Kidney tubule cell (primary cell): ENCODE data around the gene MN1.

Experiments
- DNase-seq: peaks from one replicate; pipeline ENCODE4 v3.0.0-alpha.2; 2018; ENCODE audit warnings: low spot score

Gene MN1

DNA sequence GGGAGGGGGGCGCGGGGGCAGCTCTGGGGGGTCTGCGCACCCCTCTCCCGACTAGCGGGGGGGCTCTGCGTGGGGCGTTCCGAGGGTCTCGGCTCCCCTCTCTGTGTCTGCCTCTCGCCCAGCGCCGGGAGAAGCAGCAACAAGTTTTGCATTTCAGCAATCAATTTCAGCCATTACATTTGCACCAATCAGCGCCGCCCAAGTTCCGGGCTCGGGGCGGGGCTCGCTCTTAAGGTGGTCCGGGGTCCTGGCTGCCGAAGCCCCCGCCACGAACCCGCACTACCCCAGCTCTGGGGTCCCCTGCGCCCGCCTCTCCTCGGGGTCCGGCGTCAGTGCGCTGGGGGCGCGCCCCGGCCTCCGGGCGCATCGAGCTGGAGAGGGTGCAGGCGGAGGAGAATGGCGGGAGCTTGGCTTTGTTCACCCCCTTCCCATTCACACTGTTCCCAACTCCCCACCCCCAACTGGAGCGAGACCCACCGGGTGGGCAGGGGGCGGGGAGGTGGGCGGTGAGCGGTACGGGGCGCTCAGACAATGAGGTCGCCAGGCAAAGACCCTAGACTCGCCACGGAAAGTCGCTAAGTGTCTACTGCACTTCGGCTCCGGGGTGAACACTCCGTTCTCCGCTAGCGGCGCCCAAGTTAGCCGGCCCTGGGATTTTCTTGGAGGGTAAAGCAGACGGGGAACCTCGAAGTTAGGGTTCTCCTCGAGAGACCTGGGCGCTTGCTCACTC is at the start of gene MN1:
MN1 (minus strand) TSS at position 141 of the 730 bp plus-strand sequence. CDS start 1,213 bp downstream, outside the sequence.
- peak; percentile 35 for DNase-seq

DNA sequence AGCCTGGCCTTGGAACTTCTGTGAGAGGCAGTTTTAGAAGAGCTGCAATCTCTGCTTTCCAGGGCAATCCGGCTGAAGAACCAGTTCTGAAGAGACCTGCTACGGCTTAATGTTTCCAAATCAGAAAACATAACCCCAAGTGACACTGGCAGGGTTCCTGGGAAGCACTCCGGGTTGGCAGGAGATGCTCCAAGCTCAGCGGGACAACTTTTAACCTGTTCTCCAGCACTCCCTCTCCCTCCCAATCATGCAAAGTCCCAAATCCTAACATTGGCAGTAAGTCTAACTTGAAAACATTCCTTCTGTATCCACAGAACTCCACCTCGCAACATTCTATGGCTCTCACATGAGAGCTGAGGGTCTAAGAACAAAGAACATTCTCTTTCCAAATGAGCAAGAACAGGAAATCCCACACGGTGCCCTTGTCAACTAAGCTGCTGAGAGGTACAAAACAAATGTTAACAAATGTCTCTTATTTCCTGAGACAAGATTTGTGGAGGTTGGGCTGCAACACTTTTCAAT is 48.5 kb upstream of the MN1 start:
- DNase-seq, result no peak

DNA sequence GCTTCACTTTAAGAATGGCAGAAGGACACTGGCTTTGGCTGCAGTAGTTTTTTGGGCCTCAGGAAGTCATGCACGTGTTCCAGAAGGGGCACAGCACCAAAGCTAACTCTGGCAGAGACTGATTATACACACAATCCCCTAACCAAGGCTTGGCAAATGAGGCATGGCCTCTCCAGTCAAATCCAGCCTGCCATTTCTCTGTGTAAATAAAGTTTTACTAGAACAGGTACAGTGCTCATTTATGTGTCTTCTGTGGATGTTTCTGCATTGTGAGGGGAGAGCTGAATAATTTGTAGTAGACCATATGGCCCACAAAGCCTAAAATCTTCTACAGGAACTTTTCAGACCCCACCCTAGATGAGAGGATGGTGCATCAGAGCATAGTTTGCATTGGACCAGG is 46.4 kb upstream of the MN1 start:
- no peak for DNase-seq

DNA sequence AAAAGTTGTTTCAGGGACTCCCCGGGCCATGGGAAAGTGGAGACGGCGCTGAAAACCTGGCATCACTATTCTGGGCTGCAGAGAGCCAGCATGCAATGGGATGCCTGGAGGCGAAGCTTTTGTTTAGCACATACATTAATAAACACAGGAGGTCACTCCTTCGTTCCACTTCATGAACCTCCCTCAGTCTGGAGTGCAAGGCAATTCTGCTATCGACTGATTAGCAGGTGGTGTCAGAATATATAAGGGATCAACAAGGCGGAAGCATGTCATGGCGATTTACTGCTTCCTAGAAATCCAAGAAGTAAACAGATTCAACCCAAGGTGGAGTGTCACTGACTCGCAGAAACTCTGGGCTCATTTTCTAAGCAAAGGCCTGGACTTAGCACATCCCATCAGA is 45.4 kb upstream of the MN1 start:
- no peak for DNase-seq

DNA sequence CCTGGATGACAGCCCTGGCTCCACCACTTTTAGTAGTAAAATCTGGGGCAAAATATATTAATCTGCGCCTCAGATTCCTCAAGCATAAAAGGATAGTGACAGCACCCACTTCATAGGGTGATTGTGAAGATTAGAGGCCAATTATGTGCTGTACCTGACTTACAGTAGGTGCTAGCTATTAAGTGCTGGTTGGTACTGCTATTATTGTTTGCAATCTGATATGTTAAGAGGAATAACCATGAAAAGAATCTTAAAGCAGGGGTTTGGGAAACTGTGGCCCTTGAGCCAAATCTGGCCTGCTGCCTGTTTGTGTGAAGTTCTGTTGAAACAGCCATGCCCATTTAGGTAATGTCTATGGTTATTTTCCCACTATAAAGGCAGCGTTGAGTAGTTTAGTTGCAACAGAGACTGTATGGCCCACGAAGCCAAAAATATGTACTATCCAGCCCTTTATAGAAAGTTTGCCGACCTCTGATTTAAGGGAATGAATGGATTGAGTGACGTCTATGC is 44.7 kb upstream of the MN1 start:
- DNase-seq, result no peak

DNA sequence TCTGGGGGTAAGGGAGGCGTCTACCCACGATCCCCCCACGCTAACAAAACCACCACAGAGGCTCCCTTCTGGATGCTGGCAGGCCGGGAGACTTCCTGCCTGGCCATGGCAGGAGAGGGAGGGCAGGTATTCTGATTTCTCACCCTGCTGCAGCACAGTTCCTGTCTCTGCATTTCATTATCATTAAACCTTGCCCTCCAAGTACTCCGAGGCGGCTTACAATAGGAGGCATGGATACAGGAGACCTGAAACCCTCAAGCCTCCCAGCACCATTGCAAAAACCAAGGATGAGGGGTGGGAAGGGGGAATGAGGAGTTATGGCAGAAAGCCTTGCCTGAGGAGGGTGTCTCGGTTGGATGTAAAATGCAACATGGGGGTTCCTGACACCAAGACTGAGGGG is 44.1 kb upstream of the MN1 start:
- DNase-seq, result no peak

DNA sequence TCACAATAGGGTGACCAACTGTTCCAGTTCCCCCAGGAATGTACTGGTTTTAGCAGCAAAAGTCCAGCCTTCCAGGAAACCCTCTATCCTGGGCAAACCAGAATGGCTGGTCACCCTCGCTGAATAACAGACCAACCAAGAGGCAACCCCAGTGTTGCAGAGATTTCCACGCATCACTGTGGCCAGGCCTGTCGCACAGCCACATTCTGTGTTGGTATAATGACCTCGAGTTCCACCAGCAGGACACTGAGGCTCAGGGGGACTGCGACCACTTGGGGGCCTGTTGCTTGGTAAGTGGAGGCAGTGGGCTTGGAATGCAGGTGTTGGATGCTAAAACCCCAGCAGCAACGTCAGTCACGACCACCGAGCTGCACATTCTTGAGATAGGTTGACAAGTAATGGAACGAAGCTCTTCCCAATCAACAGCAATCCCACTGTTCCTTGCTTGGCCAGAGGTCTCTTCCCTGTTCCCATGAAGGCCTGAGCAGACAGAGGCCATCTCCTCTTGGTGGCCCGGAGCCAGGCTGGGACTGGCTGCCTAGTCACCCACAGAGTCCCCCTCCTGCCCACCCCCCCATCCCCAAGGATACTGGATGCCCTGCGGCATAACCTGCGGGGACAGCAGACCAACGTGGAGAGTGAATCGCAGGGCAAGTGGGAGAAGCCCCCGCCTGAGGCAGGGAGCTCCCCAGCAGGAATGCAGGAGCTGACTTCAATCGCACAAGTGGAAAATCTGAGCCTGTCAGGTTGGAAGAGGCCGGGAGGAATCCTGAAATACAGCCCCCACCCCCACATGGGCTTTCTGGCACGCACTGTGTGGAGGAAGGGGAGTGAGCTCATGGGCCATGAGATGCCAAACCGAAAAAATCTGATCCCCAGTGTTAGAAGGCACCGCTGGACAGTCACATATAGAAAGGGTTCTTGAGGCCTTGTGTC is 43.4 kb upstream of the MN1 start:
- DNase-seq, result no peak

DNA sequence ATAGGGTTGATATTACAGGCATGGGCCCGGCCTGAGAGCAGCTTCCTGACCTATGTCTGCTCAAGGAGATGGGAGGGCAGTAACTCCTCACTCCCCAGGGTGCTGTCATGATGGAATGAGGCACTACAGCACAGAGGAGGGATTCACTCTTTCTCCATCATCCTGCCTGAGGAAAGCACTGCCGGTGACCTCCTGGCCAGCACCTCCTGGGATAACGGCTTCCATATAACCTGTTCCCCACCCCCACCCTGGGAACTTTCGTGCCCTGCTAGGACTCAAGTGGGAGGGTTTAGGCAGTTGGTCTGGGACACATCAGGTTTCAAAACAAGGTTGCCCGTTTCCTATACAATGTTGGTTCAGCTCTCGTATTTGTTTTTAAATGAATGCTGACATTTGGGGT is 42.7 kb upstream of the MN1 start:
- DNase-seq, result no peak

DNA sequence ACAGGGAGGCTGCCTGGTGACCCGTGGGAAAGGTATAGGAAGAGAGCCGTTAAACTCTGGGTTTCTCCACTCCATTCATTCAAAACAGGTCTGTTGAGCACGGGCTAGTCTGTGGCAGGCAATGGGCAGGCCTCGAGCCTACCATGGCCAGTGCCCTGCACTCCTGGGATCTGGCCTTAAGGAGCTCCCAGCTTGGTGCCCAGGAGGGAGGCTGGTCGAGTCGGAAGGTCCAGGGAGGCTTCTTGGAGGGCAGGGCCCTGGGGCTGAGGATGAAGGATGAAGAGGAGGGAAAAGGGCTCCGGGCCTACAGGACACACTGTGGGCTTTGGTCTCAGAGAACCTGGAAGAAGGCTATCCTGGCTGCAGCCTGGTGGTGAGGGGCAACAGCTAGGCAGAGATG is 41.9 kb upstream of the MN1 start:
- DNase-seq, result no peak

DNA sequence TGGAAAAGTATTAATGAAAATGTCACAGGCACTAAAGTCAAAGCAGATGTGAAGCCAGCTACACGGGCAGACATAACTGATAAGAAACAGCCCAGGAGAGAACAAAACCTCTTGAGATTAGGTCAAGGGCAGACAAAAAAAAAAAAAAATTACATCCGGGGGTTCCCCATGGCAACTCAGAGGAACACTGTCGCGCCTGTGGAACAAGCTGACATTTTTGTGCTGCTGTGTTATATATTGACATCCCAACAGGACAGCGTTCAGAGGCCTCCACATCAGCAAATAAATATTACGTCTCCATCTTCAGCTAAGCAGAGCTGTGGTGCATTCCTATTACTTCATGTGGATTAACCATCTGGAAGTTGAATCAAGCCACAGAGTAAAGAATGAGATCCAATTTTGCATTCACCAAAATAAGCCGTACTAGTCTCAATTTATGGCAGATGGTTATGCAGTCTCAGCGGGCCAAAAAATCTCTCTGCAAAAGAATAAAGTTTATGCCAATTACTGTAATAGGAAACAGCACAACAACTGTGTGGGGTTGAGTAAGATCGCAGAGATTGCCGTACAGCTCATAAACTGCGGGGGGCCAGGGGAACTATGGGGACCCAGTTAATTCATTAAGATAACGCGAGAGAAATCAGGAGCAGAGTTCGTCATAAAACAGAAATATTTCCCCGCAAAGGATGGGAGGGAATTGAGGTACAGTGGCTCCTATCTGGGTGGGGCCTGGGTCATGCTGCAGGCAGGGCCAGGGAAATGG is 41.3 kb upstream of the MN1 start:
- no peak for DNase-seq

DNA sequence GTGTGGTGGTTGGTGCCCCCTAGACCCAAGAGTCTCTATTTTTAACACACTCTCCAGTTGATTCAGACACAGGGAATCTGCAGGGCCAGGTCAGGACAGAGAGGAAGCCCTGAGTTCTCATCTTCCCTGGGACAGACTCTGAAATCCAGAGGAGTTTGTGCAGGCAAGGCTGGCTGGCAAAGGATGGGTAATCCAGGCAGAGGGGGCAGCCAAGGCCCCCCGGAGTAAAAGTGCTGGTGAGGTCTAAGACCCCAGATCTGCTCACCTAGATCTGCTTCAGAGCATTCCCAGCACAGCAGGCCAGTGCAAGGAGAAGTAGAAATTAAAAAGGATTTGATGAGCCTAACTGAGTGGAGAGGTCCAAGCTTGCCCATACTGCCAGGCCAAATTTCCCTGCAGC is 40.6 kb upstream of the MN1 start:
- DNase-seq, result no peak

DNA sequence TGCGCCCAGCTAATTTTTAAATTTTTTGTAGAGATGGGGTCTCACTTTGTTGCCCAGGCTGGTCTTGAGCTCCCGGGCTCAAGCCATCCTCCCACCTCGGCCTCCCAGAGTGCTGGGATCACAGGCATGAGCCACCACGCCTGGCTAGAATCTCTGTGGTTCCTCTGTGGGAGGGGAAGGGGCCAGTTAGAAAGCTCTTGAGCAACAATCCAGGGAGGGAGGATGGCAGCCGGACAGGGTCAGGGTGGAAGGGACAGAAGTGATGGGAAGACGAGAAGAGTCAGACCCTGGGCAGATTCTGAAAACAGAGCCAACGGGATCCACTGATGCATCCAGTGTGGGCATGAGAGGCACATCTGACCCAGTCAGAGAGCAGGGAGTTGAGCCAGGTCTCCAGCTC is 38.9 kb upstream of the MN1 start:
- DNase-seq, result no peak

DNA sequence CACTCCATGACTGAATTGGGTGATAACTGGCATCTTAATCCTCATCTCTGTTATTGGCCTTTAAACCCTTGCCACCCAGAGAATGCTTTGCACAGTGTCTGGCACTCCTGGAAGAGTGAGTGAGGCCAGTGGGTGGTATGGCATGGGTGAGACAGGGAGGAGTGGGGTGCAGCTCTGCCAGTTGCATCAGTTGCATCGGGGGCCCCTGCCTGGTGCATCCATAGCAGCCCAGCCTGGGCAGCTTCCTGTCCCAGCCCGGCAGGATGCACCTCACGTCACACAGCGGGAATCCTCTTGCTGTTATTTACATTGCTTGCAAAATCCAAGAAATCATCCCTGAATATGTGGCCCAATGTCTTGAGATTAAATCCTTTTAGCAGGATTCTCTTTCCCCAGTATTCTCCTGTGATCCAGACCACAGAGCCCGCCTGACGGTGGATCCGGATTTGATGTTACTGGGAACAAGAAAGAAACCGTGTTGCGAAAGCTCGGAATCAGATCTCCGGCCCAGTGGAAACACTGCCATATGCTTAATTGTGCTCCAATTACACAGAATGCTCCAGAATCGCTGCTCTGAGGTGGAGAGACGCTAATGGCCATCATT is 37.6 kb upstream of the MN1 start:
- DNase-seq, result no peak

DNA sequence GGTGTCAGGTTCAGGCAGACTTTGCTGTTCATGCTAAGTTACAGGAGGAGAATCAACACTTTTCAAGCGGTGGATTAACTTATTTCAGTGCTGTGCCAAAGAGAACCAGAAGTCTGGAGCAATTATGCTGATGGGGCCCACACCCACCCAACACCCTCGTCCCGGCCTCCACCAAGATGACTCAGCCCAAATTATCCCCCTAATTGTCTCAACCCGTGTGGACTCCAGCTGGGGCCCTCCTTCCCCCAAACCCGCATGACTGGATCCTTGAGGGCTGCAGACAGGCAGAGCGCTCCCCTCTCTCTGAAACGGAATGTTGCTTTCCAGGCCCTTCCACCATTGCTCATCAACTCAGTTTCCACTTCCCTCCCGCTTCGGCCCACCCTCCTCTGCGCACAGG is 34.6 kb upstream of the MN1 start:
- no peak for DNase-seq

DNA sequence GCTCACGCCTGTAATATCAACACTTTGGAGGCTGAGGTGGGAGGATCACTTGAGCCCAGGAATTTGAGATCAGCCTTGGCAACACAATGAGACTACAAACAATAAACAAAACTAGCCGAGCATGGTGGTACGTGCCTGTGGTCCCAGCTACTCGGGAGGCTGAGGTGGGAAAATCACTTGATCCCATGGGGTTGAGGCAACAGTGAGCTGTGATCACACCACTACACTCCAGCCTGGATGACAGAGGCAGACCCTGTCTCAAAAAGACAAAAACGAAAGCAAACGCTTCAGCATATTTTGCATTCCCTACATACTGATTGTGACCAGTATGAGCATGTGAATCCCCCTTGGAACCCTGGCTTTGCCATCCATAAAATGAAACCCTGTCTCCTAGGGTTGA is 33.9 kb upstream of the MN1 start:
- peak; percentile 2 for DNase-seq

DNA sequence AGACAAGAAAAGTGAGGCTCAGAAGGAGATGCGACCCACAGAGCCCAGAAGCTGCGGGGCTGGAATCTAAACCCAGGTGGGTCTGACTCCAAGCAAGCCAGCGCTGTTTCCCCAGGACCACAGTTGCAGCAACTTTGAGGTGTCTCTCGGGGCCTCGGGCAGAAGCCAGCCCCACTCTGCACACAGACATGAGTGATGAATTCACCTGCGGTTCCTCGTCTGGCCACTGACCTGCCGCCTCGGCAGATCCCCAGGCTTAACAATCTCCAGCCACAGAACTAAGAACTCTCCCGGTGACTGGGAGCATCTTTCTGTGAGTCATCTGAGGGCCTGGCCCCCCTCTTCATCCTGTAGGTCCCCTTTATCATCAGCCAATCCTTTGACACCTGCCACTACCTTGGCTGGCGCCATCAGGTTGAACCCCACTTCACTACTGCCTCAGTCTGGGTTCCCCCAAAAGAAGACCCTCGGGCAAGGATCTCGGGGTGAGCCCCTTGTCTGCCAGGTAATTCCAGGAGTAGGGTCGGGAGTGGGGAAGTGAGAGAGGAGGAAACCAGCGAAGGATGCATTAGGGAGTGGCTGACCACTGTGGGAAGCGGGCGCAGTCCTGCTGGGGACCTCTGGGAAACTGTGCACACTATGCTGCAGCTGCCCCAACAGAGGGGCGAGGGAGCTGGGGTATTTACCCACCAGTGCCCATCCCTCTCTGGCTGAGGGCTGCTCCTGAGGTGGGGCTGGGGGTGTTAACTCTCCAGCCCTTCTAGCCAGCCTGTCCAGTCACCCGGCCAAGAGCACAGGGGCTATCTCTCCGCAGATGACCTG is 33.0 kb upstream of the MN1 start:
- DNase-seq, result no peak

DNA sequence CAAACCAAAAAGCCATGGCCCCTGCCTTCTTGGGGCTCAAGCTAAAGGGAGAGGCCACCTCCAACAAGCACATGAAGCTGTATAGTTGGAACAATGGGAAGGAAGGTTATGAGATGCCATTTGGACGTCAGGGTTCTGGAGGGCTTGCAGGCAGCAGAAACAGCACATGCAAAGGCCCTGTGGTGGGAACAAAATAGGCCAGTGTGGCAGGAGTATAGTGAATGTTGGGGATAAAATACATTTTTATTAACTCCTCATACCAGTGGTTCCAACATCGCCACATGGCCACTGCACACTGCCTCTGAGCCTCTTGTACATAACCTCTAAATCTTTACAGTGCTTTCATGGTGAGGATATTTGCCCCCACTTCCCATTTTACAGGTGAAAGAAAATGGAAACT is 32.2 kb upstream of the MN1 start:
- no peak for DNase-seq

DNA sequence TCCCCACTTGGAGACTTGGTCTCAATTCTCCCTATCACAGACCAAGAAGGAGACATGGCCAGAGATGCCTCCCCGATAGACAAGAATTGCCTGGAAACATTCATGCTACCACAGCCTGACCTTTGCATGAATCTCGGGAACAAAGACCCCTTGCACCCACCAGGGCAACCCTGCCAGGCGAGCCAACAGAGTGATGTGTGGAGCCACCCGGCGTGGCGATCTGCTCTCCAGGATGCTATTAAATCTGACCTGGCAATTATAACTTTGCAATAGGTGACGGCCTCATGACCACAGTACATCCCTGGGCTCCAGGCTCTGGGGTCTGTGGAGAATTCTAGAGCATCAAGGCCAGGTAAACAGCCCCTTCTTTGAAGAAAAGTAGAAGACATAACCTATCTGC is 31.1 kb upstream of the MN1 start:
- DNase-seq, result no peak

DNA sequence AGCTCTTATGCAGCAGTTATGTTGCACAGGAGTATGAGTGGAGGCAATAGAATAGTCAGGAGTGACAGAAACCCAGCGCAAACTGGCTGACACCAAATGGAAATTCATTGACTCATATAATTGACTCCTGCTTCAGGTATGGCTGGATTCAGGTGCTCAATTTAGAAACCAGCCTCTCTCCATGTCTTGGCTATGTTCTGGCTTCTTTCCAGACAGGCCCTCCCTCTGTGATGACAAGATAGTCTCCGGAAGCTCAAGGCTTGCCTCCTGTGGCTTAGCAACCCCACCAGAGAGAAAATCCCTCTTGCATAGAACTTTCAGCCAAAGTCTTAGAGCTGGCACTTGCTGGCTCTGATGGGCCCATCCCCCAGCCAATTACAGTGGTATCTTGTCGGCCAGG is 28.1 kb upstream of the MN1 start:
- no peak for DNase-seq

DNA sequence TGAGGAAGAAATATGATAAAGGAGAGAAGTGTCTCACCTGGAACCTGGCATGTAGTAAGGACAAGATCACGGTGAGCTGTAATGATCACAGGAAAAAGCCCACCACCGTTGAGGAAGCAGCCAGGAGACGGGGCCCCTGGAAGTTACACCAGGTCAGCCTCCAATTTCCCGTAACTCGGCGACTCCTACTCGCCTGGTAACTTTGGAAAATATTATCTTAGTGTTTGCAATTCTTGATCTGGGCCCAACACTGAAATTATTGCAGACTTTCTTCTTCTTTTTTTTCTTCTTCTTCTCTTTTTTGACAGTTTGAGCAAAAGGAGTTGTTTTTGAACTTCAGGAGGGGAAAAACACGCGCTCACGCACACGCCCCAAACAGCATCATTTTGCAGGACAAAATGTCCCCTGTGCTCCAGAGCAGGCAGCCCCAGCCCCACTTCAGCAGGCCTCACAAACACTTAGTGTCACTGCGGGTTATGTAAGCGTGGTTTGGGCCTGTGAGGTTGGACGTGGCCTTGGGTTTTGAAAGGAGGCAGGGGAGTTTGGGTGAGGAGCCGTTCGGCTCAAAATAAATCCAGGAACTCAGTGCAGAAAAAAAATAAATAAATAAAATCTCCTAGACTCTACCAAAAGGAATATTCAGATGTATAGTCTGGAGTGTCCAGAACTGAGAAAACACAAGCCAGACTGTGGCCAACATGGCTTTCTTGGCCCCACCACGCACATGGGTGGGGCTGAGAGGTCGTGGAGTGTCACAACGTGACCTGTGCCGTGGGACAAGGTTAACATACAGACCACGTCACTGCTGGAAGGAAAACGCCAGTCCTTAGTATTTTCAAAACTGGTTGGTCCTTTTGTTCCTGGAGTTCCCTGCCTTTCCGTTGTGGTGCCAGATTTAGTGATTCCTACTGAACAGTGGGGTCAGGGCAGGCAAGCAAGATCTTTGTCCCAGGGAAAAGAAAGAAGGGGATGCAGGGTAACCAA is 26.3 kb upstream of the MN1 start:
- no peak for DNase-seq
